GM18861 (cell line): ENCODE results near the gene CHCHD6.

Experiments used
- ATAC-seq: cut with Tn5 transposase; IDR thresholded peaks from one replicate; pipeline ENCODE4 v1.9.1; 2021; ENCODE audit not compliant: unreplicated experiment

Gene CHCHD6

DNA sequence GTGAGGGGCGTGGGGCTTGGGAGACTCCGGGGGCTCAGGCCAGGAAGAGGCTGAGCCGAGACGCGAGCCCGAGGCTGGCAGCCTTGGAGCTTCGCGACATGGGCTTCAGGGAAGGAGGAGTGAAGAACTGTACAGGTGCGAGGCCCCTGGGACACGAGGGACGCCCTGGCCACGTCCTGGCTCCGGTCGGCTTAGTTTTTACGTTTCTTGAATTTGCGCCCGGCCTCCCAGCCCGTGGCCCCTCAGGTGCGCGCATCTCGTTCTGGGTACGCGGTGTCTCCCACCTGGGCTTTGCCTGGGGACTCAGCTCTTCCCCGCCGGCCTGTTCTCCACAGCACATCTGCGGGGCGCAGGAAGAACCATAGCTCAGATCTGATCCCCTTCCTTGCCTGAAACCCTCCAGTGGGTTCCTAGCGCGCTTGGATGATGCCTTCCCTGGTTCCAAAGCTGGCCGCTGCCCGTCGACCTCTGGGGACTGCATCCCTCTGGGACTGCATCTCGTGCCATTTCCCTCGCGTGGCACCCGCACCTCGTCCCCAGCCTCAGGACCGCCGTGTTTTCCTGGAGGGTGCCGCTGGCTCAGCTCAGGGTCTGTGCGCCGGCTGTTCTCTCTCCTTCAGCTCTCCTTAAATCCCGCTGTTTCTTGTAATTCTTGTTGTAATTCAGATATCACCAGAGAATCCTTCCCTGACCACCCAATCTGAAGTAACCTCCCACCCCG, 614 bp downstream of the CHCHD6 start:
- ATAC-seq = peak; percentile 4

DNA sequence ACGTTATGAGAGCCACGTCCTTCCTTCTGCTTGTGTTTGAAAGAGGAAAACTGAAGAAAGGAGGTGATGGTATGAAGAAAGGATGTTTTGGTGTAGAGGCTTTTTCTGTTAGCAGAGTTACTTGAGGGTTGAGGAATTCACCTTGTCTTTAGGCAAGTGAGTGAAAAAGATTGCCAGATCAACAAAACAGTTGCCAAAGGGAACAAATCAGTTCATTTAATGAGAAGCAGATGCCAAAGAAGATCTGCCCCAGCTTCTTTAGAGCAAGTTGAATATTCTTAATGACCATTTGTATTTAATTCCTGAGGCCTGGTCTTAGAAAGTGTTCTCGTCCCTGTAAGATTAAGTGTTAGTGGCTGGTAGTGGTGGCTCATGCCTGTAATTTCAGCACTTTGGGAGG, 2.6 kb downstream of the CHCHD6 start:
- ATAC-seq = no peak

DNA sequence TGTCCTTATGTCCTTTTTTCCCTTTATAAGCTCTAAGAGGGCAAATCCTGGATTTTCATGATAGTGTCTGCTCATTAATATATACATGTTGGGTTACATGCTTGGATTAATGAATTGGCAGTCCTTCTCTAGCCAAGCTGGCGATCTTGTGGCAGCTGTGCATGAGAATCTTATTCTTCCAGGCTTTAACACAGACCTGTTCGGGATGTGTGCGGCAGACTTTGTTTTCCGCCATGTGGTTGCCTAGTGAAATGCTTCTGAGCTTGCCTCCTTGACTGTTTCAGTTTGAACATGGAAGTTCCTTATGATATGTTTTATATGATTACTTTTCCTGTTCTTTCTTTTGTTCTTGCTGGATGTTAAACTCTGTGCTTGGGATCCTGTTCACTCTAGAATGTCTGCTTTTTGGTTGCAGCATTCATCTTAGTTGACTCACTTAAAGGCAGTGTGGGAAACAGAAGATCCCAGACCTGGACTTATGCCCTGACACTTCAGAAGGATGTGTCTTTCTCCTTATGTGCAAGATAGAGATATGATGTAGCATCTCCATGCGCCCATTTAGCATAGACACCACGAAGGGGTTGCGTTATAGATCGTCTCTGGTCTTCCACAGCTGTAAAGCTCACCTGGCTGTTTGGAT, 7.2 kb downstream of the CHCHD6 start:
- no peak for ATAC-seq

DNA sequence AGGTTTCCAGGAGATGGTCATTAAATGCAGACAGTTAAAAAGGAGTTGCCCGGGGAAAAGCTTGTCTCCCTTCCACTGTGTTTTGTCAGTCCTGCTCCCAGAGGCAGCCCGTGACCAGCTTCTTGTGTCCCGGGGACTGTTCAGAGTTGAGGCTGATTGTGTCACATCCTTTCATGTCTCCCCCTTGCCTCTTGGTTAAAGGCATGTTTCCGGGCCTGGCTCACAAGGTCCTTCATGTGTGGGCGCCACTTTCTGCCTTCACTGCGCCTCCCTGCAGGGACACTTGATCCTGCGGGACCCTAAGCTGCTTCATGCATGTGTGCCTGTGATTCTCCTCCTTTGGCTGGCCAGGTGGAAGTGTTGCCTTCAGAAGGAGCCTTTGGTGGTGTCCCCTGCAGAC, 9.2 kb downstream of the CHCHD6 start:
- ATAC-seq = no peak

DNA sequence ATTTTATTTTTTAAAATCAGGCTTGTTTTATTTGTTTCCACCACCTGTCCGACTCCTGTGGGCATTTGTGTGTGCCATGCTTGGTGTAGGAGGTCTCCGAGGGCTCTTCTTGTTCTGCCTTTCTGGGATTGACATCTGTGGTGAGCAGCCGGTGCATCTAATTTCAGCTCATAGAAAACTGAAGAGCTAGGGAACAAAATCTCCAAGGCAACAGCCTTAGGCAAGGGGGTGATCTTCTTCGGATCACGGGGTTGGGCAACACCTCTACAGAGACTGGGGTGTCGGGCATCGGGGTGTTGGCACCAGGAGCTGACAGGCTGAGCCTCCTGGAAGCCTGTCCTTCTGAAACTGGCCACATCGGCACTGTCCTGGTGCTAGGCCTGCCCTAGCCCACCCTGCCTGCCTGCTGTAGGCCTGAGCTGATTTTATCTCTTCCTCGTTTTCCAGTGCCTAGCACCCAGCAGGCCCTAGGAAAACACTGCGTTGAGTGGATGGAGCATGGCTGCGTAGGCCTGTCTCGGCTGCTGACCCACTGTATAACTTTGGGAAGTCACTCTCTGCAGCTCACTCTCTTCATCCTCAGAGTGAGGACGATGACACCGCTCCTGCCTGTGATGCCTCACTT, 10.3 kb downstream of the CHCHD6 start:
- no peak for ATAC-seq

DNA sequence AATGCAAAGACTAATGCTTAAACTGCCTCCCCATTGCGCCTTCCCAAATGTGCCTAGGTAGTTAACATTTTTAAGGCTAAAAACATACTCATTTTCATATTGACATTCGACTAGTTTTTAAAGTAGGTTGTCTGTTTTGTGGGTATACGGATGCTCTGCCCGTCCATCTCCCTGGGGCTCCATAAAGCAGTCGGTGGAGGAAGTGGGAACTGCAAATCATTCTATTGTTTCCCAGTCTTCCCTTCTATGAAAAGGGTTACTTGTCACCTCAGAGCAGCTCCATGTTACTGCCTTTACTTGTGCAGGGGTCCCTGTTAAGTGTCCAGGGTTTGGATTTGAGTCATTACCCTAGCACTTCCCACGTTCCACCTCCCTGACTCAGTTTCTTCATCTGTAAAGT, 10.9 kb downstream of the CHCHD6 start:
- no peak for ATAC-seq

DNA sequence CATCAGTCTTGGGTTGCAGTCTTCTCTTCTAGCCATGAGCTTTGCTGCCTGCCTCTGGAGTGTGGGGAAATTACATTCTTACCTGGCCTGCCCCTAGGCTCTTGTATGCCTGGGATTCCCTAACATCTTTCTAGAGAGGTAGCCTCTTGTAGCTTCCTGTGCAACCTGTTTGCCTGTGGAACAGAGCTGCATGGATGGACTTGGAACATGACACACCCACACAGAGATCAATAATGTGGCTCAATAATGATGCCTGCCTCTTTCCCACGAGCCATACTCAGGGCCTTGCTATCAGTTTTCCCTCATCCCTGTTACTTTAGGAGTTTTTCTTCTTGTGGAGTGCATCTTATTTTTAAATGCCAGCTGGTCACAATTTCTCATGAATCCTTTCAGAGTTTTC, 11.4 kb downstream of the CHCHD6 start:
- no peak for ATAC-seq

DNA sequence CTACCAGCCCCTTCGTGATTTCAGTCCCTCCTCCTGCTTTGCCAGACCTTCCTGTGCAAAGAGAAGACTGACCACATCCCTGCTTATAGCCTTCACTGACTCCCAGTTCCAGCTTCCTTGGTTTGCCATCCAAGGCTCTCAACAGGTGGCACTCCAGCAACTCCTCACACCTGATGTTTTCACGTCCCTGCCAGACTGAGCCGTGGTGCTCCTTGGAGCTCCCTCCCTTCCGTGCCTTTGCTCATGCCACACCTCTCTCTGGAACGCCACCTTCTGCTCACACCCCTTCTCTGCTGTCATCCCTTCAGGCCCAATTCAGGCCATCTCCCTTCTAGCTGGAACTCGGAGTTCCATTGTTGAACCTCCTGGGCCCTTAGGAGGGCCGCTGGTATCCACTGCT, 12.0 kb downstream of the CHCHD6 start:
- no peak for ATAC-seq

DNA sequence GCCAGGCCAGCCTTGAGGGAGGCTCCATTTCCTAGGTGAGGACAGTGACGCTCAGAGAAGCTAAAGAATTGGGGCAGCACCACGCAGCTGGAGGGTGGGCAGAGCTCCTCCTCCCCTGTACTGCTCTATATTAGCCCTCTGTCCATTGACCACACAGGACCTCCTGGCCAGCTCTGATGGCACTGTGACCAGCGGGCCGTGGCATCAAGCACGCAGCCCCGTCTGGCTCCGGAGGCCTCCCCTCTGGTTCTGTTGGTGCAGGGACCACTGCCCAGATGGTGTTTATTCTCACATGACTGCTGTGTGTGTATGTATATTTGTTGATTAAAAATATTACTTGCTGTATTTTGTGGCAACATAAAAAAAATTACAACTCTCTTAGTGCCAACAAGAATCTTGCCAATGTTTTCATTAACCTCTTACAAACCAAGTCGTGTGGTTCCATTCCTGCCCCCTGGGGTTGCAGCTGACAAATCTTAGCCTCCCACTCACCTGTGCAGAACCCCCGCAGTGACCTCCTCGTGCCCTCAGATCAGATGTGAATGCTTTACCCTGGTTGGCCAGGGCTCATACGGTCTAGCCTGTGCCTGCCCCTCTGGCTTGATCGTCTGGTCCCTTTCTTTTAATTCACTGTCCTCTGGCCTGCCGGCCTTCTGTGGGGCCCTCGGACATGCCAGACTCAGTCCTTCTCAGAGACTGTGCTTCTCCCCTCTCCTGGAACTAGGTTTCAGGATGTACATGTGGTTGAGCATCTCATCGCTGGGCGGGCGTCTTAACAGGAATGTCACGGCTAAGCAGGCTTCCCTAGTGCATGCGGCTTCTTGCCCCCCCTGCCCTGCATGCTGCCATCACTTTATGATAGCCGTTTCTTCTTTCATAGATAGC, 14.8 kb downstream of the CHCHD6 start:
- ATAC-seq = no peak

DNA sequence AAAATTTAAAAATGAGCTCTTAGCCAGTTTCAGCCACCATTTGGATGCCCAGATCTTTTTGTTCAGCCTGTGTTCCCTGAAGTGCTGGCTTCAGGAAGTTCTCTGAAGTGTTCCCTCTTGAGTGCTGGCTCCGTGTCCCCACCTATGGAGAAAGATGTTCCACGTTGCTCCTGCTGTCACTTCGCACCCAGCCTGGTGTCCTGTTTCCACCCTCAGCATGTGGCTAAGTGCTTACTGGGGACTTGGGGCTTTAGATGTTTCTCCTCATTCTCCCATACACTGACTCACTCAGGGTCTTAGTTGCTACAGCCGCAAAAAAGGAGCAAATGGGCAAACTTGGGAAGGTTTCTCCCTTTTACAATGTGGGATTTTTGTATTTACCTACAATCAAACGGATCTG, 16.6 kb downstream of the CHCHD6 start:
- ATAC-seq = no peak

DNA sequence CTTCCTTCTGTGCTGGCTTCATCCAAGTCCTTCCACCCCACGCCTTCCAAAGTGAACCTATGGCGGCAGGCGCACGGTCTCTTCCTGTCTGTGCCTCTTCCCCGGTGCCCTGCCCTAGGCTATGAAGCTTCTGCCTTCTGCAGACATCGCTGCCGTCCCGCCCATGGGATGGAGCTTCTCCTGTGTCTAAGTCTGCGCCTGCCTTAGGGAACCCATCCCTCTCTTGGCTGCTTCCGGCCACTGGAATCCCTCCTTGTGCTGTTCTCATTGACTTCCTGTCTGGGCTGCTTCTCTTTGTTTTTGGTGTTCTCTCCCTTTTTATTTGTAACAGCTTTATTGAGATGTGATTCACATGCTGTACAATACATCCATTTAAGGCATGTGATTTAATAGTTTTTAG, 17.2 kb downstream of the CHCHD6 start:
- ATAC-seq = no peak

DNA sequence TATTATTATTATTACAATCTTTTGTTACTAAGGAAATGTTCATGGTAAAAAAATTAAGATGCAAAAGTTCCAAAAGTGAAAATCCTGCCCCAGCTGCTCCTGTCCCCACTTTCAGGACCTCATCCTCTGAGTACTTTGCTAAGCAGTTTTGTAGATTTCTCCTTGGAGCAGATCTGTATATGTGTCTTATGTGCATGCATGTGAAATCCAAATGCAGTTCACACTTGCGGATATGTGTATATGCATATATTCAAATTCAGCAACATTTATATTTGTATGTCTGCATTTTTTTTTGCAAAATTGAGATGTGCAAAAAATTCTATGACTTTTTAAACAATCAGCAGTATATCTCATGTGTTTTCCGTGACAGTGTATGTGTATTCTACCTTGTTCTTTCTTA, 19.2 kb downstream of the CHCHD6 start:
- ATAC-seq = no peak

DNA sequence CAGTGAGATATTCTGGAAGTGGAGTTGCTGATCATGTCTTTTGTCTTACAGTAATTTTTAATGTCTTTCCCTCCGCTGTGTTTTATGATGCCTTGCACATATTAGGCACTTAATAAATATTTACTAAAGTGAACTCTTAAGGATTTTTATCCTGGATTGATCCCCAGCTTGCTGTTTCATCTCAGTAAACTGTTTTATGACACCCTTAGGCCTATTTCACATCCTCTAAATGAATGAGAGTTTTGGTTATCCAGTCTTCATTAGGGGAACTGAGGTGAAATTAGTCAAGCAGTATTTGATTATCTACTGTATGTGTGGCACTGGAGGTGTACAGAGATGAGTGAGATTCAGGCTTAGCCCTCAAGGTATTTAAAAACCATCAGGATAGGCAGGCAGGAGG, 19.8 kb downstream of the CHCHD6 start:
- no peak for ATAC-seq

DNA sequence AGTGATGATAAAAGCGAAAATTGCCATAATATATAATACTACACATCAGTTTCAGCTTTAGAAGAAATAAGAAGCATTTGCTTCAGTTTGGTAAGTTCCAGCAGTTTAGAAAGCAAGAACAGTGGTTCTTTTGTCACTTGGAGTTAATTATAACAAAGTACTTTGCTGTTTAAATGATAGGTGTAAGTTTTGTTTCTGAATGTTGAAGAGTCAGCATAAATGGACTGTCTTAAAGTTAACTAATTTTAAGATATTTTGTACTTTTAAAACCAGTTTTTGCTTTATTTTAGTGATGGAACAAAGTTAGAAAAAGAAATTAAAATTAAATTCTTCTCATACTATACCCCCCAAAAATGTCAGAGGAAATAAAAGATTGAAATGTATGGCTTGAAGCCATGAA, 24.6 kb downstream of the CHCHD6 start:
- ATAC-seq = no peak

DNA sequence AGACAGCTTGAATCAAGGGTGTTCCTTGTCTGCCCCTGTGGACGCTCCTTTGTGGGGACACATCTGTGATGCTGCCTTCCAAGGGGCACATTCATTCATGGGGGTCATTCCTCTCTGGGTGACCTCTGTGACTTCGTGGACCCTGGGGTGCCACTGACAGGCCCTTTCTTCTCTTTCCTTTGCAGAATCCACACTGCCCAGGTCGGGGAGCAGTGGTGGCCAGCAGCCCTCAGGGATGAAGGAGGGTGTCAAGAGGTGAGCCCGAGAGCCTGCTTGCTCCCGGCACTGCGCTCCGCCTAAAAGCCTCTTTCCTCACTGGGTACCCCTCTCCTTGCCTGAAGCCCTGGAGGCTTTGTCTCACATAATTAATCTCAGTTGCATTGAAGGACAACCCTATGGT, 26.3 kb downstream of the CHCHD6 start:
- ATAC-seq = no peak

DNA sequence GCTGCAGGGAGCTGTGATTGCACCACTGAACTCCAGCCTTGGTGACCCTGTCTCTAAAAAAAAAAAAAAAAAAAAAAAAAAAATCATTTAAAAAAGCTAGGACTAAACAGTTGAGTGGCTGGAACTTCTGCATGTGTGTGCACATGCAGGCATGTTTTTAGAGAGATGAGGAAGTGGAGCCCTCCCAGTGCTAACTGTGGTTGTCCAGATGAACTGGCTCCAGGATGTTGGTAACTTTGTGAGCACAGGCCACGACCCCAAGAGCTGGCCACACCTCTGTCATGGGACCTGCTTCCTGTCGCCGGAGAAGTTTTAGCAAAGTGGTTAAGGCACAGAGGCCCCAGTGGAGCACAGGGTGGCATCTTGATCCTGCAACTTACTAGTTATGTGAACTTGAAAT, 27.0 kb downstream of the CHCHD6 start:
- no peak for ATAC-seq

DNA sequence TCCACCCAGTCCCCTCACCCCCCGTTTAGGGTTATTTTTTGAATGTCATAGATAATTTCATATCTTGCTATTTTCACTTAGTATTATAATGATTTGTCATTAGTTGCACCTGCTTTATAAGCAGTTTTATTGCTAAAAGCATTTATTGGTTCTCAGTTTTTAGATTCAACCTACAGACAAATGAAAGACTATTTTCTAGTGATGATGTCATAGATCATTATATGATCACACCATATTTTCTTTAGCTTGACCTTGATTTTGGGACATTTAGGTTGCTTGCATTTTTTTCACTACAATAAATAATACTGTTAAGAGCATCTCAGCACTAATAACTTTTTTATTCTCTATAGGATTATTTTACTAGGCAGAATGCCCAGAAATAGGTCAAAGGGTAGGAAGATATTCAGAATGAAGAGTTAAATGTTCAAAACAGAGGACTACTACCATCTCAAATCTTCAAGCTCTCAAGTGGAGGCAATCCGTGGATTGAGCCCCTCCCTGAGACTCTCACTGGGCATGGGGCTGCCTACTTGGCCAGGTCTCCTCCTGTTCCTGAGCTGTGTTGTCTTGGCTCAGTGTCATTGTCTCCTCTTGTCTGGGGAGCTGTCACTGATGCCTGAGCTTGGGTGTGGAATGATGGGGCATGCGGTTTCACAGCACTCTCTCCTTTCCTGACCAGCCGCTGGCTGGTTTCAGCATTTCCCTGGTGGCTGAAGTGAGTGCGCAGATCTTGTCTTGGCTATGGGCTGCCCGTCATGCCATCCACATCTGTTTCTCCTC, 28.4 kb downstream of the CHCHD6 start:
- no peak for ATAC-seq

DNA sequence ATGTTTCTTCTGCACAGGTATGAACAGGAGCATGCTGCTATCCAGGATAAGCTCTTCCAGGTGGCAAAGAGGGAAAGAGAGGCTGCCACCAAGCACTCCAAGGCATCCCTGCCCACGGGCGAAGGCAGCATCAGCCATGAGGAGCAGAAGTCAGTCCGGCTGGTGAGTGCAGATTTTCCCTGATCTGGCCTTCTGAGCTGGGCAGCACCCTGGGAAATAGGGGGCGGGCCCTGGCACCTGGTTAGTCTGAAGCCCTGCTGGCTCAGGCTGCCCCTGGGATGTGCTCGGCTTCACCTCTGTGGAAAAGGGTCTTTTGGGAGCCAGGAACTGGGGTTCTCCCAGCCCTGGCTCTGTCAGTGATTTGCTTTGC, 29.0 kb downstream of the CHCHD6 start:
- no peak for ATAC-seq

DNA sequence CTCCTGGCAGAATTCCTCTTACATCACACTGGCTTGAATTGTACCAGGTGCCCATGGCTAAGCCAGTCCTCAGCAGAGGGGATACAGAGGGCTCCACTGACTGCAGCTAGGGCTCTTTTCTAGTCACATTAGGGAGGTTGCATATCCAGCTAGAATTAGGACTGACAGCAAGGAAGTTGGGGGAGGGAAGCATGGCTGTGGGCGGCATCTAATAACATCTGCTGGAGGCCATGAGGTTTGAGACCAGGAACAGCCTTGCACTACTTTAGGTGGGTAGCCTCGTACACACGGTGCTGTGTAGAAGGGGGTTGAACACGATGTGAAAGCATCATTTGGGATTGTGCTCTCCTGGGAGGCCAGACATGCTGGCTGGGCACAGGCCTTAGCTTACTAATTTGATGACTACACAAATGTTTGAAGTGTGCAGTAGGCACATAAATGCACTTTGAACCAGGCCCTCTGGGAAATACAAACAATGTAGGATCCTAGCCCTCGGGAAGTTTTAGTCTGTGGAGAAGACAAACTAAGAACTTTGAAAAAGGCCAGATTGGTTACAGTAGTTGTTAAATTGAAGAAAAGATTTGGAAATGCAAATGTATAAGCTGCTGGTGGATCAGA, 30.2 kb downstream of the CHCHD6 start:
- ATAC-seq = no peak

DNA sequence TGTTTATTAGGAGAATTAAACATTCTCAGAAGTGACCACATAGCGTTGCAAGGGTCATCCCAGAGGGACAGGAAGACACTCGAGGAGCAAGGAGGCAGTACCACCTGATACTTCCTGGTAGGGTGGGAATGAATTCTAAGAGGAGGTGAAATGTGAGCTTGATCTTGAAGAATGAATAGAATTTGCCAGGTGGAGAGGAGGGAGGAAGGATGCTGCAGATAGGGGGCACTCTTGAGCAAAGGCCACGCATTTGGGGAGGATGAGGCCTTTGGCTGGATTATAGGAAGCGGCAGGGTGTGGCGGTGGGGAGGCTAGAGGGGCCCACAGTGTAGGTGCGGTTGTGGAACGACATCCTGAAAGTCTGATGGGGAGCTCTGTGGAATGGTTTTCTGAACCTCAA, 33.5 kb downstream of the CHCHD6 start:
- no peak for ATAC-seq
